Measurements from ENCODE around the gene SLIT1.

SLIT1 gene

GRCh38 chr10:97180986-97181385 lies 4.8 kb downstream of the SLIT1 start:
- TF ChIP-seq REST (IDR thresholded peaks at IDR 0.05; ENCODE audit: insufficient read depth in 1 of 2, low read depth in 2 of 2, low read length in 2 of 2) (no peak), SIN3A (IDR thresholded peaks at IDR 0.05; ENCODE audit: borderline replicate concordance, insufficient read depth, low read length) (no peak)

- TF ChIP-seq FOXP2 (optimal IDR thresholded peaks at IDR 0.05; ENCODE audit: borderline replicate concordance, extremely low read depth, extremely low read length, insufficient read depth), result no peak
- TF ChIP-seq REST (IDR thresholded peaks at IDR 0.05; ENCODE audit: insufficient read depth in 1 of 2, low read depth in 2 of 2, low read length in 2 of 2), result no peak
- TF ChIP-seq TAF1 (IDR thresholded peaks at IDR 0.05; ENCODE audit: borderline replicate concordance, insufficient read depth, low read length), result no peak
- no peak for TF ChIP-seq SIN3A (IDR thresholded peaks at IDR 0.05; ENCODE audit: borderline replicate concordance, insufficient read depth, low read length)
- TF ChIP-seq POLR2AphosphoS5 (IDR thresholded peaks at IDR 0.05; ENCODE audit: low read depth, low read length), result no peak
Measured at GRCh38 chr10:97180363-97180755, 5.4 kb downstream of the SLIT1 start.

DNA sequence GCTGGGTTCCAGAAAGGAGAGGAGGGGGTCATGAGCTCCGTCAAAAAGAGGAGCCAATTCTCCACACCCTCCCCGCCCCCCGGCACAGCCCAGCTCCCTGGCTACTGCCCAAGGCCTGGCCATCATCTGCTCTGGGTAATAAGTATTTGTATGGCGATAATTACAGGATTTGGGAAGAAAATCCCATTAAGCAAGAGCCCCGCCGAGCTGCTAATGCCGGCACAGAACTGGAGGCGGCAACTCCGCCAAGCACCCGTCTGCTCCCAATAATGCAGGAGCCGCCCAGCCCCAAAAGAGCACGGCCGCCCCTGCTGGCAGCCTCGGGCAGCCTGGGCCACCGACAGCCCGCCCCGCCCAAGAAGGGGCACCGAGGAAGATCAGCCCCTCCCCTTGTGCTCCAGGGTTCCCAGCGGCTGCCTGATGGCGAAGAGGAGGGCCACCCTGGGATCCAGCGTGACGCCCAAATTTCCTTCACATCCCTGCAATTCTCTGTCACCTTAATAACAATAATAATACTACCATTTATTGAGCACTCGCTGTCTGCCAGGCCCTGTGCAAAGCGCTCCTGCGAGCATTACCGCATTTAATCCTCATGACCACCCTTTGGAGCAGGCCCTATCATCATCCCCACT lies 5.9 kb downstream of the SLIT1 start:
- no peak for TF ChIP-seq FOXP2 (optimal IDR thresholded peaks at IDR 0.05; ENCODE audit: borderline replicate concordance, extremely low read depth, extremely low read length, insufficient read depth)

DNA sequence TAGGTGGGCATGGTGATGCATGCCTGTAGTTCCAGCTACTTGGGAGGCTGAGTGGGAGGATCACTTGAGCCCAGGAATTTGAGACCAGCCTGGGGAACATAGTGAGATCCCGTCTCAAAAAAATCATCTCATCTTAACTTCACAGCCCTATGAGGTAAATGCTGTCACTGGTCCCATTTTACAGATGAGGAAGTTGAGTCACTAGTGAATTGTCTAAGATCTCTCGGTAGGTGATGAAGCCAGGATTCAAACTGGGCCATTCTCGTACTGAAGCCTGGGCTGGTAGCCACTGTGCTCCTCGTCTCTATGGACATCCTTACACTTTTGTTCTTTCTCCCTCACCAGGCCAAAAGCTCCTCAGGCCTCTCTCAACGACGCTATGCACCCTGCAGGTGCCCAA lies 6.4 kb downstream of the SLIT1 start:
- TF ChIP-seq SIN3A (IDR thresholded peaks at IDR 0.05; ENCODE audit: borderline replicate concordance, insufficient read depth, low read length), result no peak
- TF ChIP-seq FOXP2 (optimal IDR thresholded peaks at IDR 0.05; ENCODE audit: borderline replicate concordance, extremely low read depth, extremely low read length, insufficient read depth), result no peak
- no peak for TF ChIP-seq POLR2AphosphoS5 (IDR thresholded peaks at IDR 0.05; ENCODE audit: low read depth, low read length)
- TF ChIP-seq REST (IDR thresholded peaks at IDR 0.05; ENCODE audit: insufficient read depth in 1 of 2, low read depth in 2 of 2, low read length in 2 of 2), result no peak
- no peak for TF ChIP-seq TAF1 (IDR thresholded peaks at IDR 0.05; ENCODE audit: borderline replicate concordance, insufficient read depth, low read length)

GRCh38 chr10:97178074-97178473 lies 7.7 kb downstream of the SLIT1 start:
- TF ChIP-seq SIN3A (IDR thresholded peaks at IDR 0.05; ENCODE audit: borderline replicate concordance, insufficient read depth, low read length) (no peak), TAF1 (IDR thresholded peaks at IDR 0.05; ENCODE audit: borderline replicate concordance, insufficient read depth, low read length) (no peak), REST (IDR thresholded peaks at IDR 0.05; ENCODE audit: insufficient read depth in 1 of 2, low read depth in 2 of 2, low read length in 2 of 2) (no peak), FOXP2 (optimal IDR thresholded peaks at IDR 0.05; ENCODE audit: borderline replicate concordance, extremely low read depth, extremely low read length, insufficient read depth) (no peak), POLR2AphosphoS5 (IDR thresholded peaks at IDR 0.05; ENCODE audit: low read depth, low read length) (no peak)
